CD4-positive, alpha-beta T cell (primary cell): ENCODE measurements around the gene FIZ1. TPM values are rescaled to one million over a fixed set of nuclear protein-coding genes. Genes with fewer than 3 reads are reported as not detected.
"Not testable (repeated sequence)": the region's sequence is repeated elsewhere in the genome, so short reads cannot be mapped to it uniquely, and the experiment has no call there.

Experiments used
- ATAC-seq: fragments of 200-7000 bp; cut with Tn5 transposase; one replicate; pipeline ENCODE4 v1.10.0; 2022; ENCODE audit warnings: mild to moderate bottlenecking; ENCODE audit not compliant: poor library complexity
- CTCF ChIA-PET: fragments of 350-600 bp; sonication (Branson Sonifier 250); formaldehyde crosslinking; loops from one replicate; lab custom pipeline; 2021; ENCODE audit warnings: antibody characterized with exemption, inconsistent platforms; lab: Charles Lee
- POLR2A ChIA-PET: fragments of 350-600 bp; sonication (Branson Sonifier 250); formaldehyde crosslinking; loops from one replicate; lab custom pipeline; 2021; ENCODE audit warnings: antibody characterized with exemption, inconsistent platforms; lab: Charles Lee
- DNase-seq, 14 experiments: peaks; one replicate each; pipeline ENCODE4 v3.0.0-alpha.2; 2013 to 2020; ENCODE audit warnings: mixed read lengths in 2 of 14
- H3K27ac ChIP-seq, 2 donors: one replicate each; pipeline versions ENCODE4 v1.5.1 to v1.7.0; 2013; ENCODE audit warnings: low read length in 2 of 2, low read depth in 1 of 2, mild to moderate bottlenecking in 1 of 2
- H3K27me3 ChIP-seq, 2 experiments: 1 replicate in 1 of 2; 2 replicates in 1 of 2; pipeline versions ENCODE4 v1.6.1 to v1.7.0; 2013; ENCODE audit warnings: low read length in 2 of 2, control low read depth in 1 of 2, mild to moderate bottlenecking in 1 of 2, moderate library complexity in 1 of 2; ENCODE audit not compliant: insufficient read depth in 2 of 2, control insufficient read depth in 1 of 2
- H3K36me3 ChIP-seq: one replicate; pipeline ENCODE4 v1.6.1; 2013; ENCODE audit warnings: low read length, control low read depth; ENCODE audit not compliant: insufficient read depth
- H3K4me1 ChIP-seq: one replicate; pipeline ENCODE4 v1.6.1; 2013; ENCODE audit warnings: low read length, control low read depth; ENCODE audit not compliant: insufficient read depth
- H3K4me3 ChIP-seq: one replicate; pipeline ENCODE4 v1.5.1; 2013; ENCODE audit warnings: mild to moderate bottlenecking, low read length, moderate library complexity
- H3K9me3 ChIP-seq, 2 experiments: 1 replicate in 1 of 2; 2 replicates in 1 of 2; pipeline versions ENCODE4 v1.6.1 to v1.7.0; 2013; ENCODE audit warnings: low read length in 2 of 2, mild to moderate bottlenecking in 2 of 2, control low read depth in 1 of 2, moderate library complexity in 1 of 2; ENCODE audit not compliant: control insufficient read depth in 1 of 2, insufficient read depth in 1 of 2
- H3K27ac Mint-ChIP-seq: one replicate; pipeline ENCODE4 v1.8.0; 2020; ENCODE audit warnings: mixed read lengths
- H3K27me3 Mint-ChIP-seq: one replicate; pipeline ENCODE4 v1.8.0; 2021; ENCODE audit warnings: mixed read lengths
- H3K36me3 Mint-ChIP-seq: one replicate; pipeline ENCODE4 v1.8.0; 2021; ENCODE audit warnings: low read depth, mixed read lengths
- H3K4me1 Mint-ChIP-seq: one replicate; pipeline ENCODE4 v1.8.0; 2021; ENCODE audit warnings: low read depth, mixed read lengths
- H3K4me3 Mint-ChIP-seq: one replicate; pipeline ENCODE4 v1.8.0; 2020; ENCODE audit warnings: mild to moderate bottlenecking, mixed read lengths
- H3K9me3 Mint-ChIP-seq: one replicate; pipeline ENCODE4 v1.8.0; 2020; ENCODE audit warnings: mixed read lengths
- CTCF ChIP-seq: fragments of 200-600 bp; IDR thresholded peaks from one replicate; pipeline ENCODE4 v1.8.0; 2022; ENCODE audit warnings: antibody characterized with exemption, mild to moderate bottlenecking
- intact Hi-C, 2 experiments: fragments of 100-400 bp; cut with DNase I in 1 of 2; cut with micrococcal nuclease in 1 of 2; formaldehyde crosslinking; loops; one replicate each; pipeline versions ENCODE4 v1.15.1 to v1.9.0; 2023 to 2025; cut with DNase I, micrococcal nuclease
- total RNA-seq, 174 experiments: library from RNA in 2 of 174; stranded (reverse) in 2 of 174; gene quantifications; one replicate each; pipeline ENCODE4 v1.2.3 and lab custom pipeline; 2021 to 2026

Gene FIZ1
- total RNA-seq, 2 experiments from 2014 or later, result 5.5 to 7.3 TPM

- peaks cover 40% of the 10 kb centered on the region for H3K4me1 ChIP-seq
- Mint-ChIP-seq H3K4me1 (peaks cover 53% of the 10 kb centered on the region), H3K36me3 (no peaks in the 10 kb centered on the region), H3K4me3 (peak overlapping the region; percentile 90), H3K27me3 (no peaks in the 10 kb centered on the region), H3K9me3 (no peaks in the 10 kb centered on the region), H3K27ac (peak overlapping the region; percentile 7)
- peak; percentile 39 for ATAC-seq
- H3K27ac ChIP-seq, result peak overlapping the region in 1 of 2 donors; percentile 6
- CTCF ChIA-PET, result interaction anchor here (3.1 kb wide), 1 partner anchor 20 kb away, joined by 12 read pairs; the partner anchor contains the start of gene ZNF865
- POLR2A ChIA-PET, result interaction anchor here (1.0 to 3.2 kb wide), 4 partner anchors 13 to 69 kb away, joined by 4 to 23 read pairs (median 6); partner anchors contain the start of genes FIZ1, U2AF2, ZNF524 and ZNF784
- no peak for TF ChIP-seq CTCF
- intact Hi-C loops, result loop anchor here in 1 of 2 experiments (2.0 to 5.0 kb wide), 2 partner anchors 21 to 68 kb away; no protein-coding TSS in a partner anchor
- H3K36me3 ChIP-seq, result no peaks in the 10 kb centered on the region
- H3K27me3 ChIP-seq, result no peaks in the 10 kb centered on the region
- H3K9me3 ChIP-seq, result no peaks in the 10 kb centered on the region
- peak overlapping the region; percentile 45 for H3K4me3 ChIP-seq
- peak in 12 of 14 experiments; percentile 11 to 77 (median 42) for DNase-seq
Observed at GRCh38 chr19:55585658-55586339, 13.5 kb downstream of the FIZ1 start.

GRCh38 chr19:55584871-55585270, 14.4 kb downstream of the FIZ1 start:
- peaks cover 5% of the 10 kb centered on the region for H3K36me3 Mint-ChIP-seq
- DNase-seq, result no peak
- H3K4me3 Mint-ChIP-seq, result peak overlapping the region; percentile 0
- Histone ChIP-seq H3K4me3 (no peak overlapping the region), H3K36me3 (no peaks in the 10 kb centered on the region), H3K27ac (no peak overlapping the region), H3K4me1 (peaks cover 48% of the 10 kb centered on the region), H3K9me3 (no peaks in the 10 kb centered on the region), H3K27me3 (no peaks in the 10 kb centered on the region)
- ChIA-PET POLR2A (interaction anchor here (1.8 to 3.2 kb wide), 2 partner anchors 14 to 22 kb away, joined by 4 to 23 read pairs; partner anchors contain the start of genes FIZ1 and ZNF524), CTCF (interaction anchor here (0.5 kb wide), 1 partner anchor 1118 kb away, joined by 3 read pairs; no protein-coding TSS in a partner anchor)
- intact Hi-C loops, result loop anchor here in 1 of 2 experiments (5.0 kb wide), 1 partner anchor 68 kb away; no protein-coding TSS in a partner anchor
- no peak for TF ChIP-seq CTCF
- peak overlapping the region; percentile 7 for H3K27ac Mint-ChIP-seq
- no peak for ATAC-seq
- H3K9me3 Mint-ChIP-seq, result no peaks in the 10 kb centered on the region
- peaks cover 58% of the 10 kb centered on the region for H3K4me1 Mint-ChIP-seq
- H3K27me3 Mint-ChIP-seq, result no peaks in the 10 kb centered on the region

- H3K27ac ChIP-seq, H3K9me3 ChIP-seq, H3K36me3 ChIP-seq, H3K4me3 Mint-ChIP-seq, H3K9me3 Mint-ChIP-seq, H3K36me3 Mint-ChIP-seq, ATAC-seq, DNase-seq, H3K27me3 Mint-ChIP-seq, H3K4me3 ChIP-seq, H3K27me3 ChIP-seq: not testable (repeated sequence)
- H3K4me1 ChIP-seq, result peaks cover 52% of the 10 kb centered on the region
- ChIA-PET POLR2A (interaction anchor here (1.0 kb wide), 1 partner anchor 51 kb away, joined by 3 read pairs; no protein-coding TSS in a partner anchor), CTCF (interaction anchor here (2.1 to 4.7 kb wide), 2 partner anchors 22 to 48 kb away, joined by 8 to 19 read pairs; partner anchors contain the start of gene ZNF865)
- Mint-ChIP-seq H3K4me1 (peaks cover 57% of the 10 kb centered on the region), H3K27ac (peak overlapping the region; percentile 21)
- intact Hi-C loops, result loop anchor here in 1 of 2 experiments (1.0 kb wide), 1 partner anchor 52 kb away; no protein-coding TSS in a partner anchor
Observed at GRCh38 chr19:55583897-55584296, 15.4 kb downstream of the FIZ1 start.

- H3K27ac Mint-ChIP-seq, H3K4me3 ChIP-seq, DNase-seq, intact Hi-C loops, H3K27me3 ChIP-seq, H3K27ac ChIP-seq, H3K27me3 Mint-ChIP-seq, H3K9me3 Mint-ChIP-seq, ATAC-seq, H3K36me3 ChIP-seq: not testable (repeated sequence)
- ChIA-PET POLR2A (interaction anchor here (2.5 to 2.7 kb wide), 2 partner anchors 17 to 52 kb away, joined by 17 to 18 read pairs; partner anchors contain the start of genes FIZ1 and ZNF524), CTCF (interaction anchor here (4.7 kb wide), 1 partner anchor 50 kb away, joined by 19 read pairs; no protein-coding TSS in a partner anchor)
- Mint-ChIP-seq H3K36me3 (peaks cover 14% of the 10 kb centered on the region), H3K4me1 (peaks cover 46% of the 10 kb centered on the region), H3K4me3 (peak overlapping the region; percentile 63)
- H3K9me3 ChIP-seq, result peaks cover 0 to 12% of the 10 kb centered on the region in 2 experiments
- peaks cover 41% of the 10 kb centered on the region for H3K4me1 ChIP-seq
Observed at GRCh38 chr19:55582284-55582683, 17.0 kb downstream of the FIZ1 start.
